Small intestine (tissue), 7 donors: ENCODE results near the gene TRIO. TPM values are rescaled to one million over a fixed set of nuclear protein-coding genes. Genes with fewer than 3 reads are reported as not detected.
A peak's percentile ranks its signal among the peaks of the same experiment; 100 is the strongest.

Source experiments
- DNase-seq, 2 donors: peaks; one replicate each; pipeline versions ENCODE4 v3.0.0 to v3.0.0-alpha.2; 2013
- FAIRE-seq: peaks from 2 replicates; lab custom pipeline; 2012; peaks lifted over from hg19 to GRCh38; lab: Jason Lieb, UNC
- H3K27ac ChIP-seq, 3 donors: one replicate each; pipeline ENCODE4 v1.5.1; 2013; ENCODE audit warnings: low read length in 2 of 3, mild to moderate bottlenecking in 2 of 3, control low read depth in 1 of 3, inconsistent platforms in 1 of 3, low read depth in 1 of 3, moderate library complexity in 1 of 3
- H3K27me3 ChIP-seq, 3 donors: one replicate each; pipeline ENCODE4 v1.6.1; 2013; ENCODE audit warnings: low read length in 3 of 3, inconsistent platforms in 1 of 3; ENCODE audit not compliant: control insufficient read depth in 3 of 3, insufficient read depth in 3 of 3
- H3K36me3 ChIP-seq, 3 donors: one replicate each; pipeline ENCODE4 v1.6.1; 2013; ENCODE audit warnings: low read length in 3 of 3, inconsistent platforms in 1 of 3, low read depth in 1 of 3, mild to moderate bottlenecking in 1 of 3, moderate library complexity in 1 of 3; ENCODE audit not compliant: control insufficient read depth in 3 of 3, insufficient read depth in 2 of 3
- H3K4me1 ChIP-seq, 3 donors: one replicate each; pipeline ENCODE4 v1.6.1; 2013; ENCODE audit warnings: low read length in 2 of 3, inconsistent platforms in 1 of 3, low read depth in 1 of 3, mild to moderate bottlenecking in 1 of 3, moderate library complexity in 1 of 3; ENCODE audit not compliant: control insufficient read depth in 3 of 3, insufficient read depth in 2 of 3
- H3K4me3 ChIP-seq, 3 donors: one replicate each; pipeline ENCODE4 v1.5.1; 2013; ENCODE audit warnings: low read length in 3 of 3, control low read depth in 1 of 3, inconsistent platforms in 1 of 3, low read depth in 1 of 3, mild to moderate bottlenecking in 1 of 3, moderate library complexity in 1 of 3
- H3K9me3 ChIP-seq, 2 donors: one replicate each; pipeline ENCODE4 v1.6.1; 2013; ENCODE audit warnings: low read depth in 1 of 2, low read length in 1 of 2; ENCODE audit not compliant: control insufficient read depth in 2 of 2, insufficient read depth in 1 of 2
- WGBS, 3 donors: extraction: QIAGEN DNeasy Blood & Tissue Kit; methylation state at CpG; one replicate each; pipeline ENCODE4 v1.1.7; 2013; 5-methylcytosine and 5-hydroxymethylcytosine counted together
- polyA plus RNA-seq, 4 donors: library from polyadenylated mRNA; stranded (reverse) in 3 of 4; unstranded in 1 of 4; fragments of 200-250 nt in 3 of 4; fragments of 120-200 nt in 1 of 4; gene quantifications; one replicate each; pipeline versions ENCODE4 v1.2.1 to v1.2.3, GENCODE V29; 2013
- donor health status: healthy with polysubstance abuse.
- donor health status: control.
- donor health status: control.
- donor health status: Bipolar disorder and iron deficiency.
- donor health status: healthy.

Gene TRIO
- polyA plus RNA-seq, 4 donors = 13.2 to 50.8 (median 23.3) TPM

- Histone ChIP-seq H3K9me3 (peaks cover 0 to 6% of the 10 kb centered on the region in 2 donors), H3K27me3 (no peaks in the 10 kb centered on the region), H3K4me3 (no peak overlapping the region), H3K27ac (no peak overlapping the region), H3K36me3 (peaks cover 6 to 46% (median 6%) of the 10 kb centered on the region in 3 donors), H3K4me1 (no peaks in the 10 kb centered on the region)
- no peak for DNase-seq
- WGBS, 3 donors = 61 to 79% (median 66%) methylated on average over 1 of the region's 1 CpG
- no peak for FAIRE-seq
Measured at GRCh38 chr5:14319102-14319501, 176.0 kb downstream of the TRIO start.

DNA sequence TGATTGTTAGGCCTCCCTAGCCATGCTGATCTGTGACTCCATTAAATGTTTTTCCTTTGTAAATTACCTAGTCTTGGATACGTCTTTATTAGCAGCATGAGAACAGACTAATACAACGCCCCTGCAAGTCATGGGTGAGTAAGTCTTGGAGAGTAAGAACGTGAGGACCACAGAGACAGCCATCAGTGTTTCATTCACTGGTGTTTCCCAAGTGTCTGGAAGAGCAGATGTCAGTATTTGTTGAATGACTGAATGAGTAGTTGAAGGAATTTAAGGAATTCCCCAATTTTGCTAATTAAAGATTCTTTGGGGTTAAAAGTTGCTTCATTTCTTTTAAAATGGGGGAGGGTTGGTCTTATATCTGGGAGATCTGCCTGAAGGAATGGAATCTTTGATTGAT lies 178.8 kb downstream of the TRIO start:
- no peak for FAIRE-seq
- DNase-seq = no peak
- H3K36me3 ChIP-seq = peaks cover 2 to 47% (median 5%) of the 10 kb centered on the region in 3 donors
- peaks cover 0 to 7% (median 0%) of the 10 kb centered on the region in 3 donors for H3K4me1 ChIP-seq
- no peak overlapping the region for H3K4me3 ChIP-seq
- no peaks in the 10 kb centered on the region for H3K27me3 ChIP-seq
- peaks cover 0 to 6% of the 10 kb centered on the region in 2 donors for H3K9me3 ChIP-seq
- H3K27ac ChIP-seq = no peak overlapping the region
- 90 to 94% (median 92%) methylated on average over 3 of the region's 3 CpGs for WGBS, 3 donors

- H3K36me3 ChIP-seq = peaks cover 0 to 42% (median 5%) of the 10 kb centered on the region in 3 donors
- DNase-seq (no peak), FAIRE-seq (no peak)
- H3K27me3 ChIP-seq = no peaks in the 10 kb centered on the region
- no peak overlapping the region for H3K27ac ChIP-seq
- WGBS, 3 donors = 75 to 88% (median 81%) methylated on average over 4 of the region's 4 CpGs
- H3K9me3 ChIP-seq = peaks cover 0 to 6% of the 10 kb centered on the region in 2 donors
- peaks cover 0 to 7% (median 0%) of the 10 kb centered on the region in 3 donors for H3K4me1 ChIP-seq
- no peak overlapping the region for H3K4me3 ChIP-seq
Measured at GRCh38 chr5:14322437-14323187, 179.5 kb downstream of the TRIO start.

GRCh38 chr5:14323466-14323865 lies 180.3 kb downstream of the TRIO start:
- WGBS, 3 donors = 91 to 96% (median 95%) methylated on average over 7 of the region's 7 CpGs
- peaks cover 2 to 37% (median 5%) of the 10 kb centered on the region in 3 donors for H3K36me3 ChIP-seq
- H3K4me1 ChIP-seq = peaks cover 0 to 7% (median 0%) of the 10 kb centered on the region in 3 donors
- no peak for FAIRE-seq
- no peak for DNase-seq
- H3K4me3 ChIP-seq = no peak overlapping the region
- peaks cover 0 to 6% of the 10 kb centered on the region in 2 donors for H3K9me3 ChIP-seq
- no peak overlapping the region for H3K27ac ChIP-seq
- H3K27me3 ChIP-seq = no peaks in the 10 kb centered on the region

GRCh38 chr5:14325369-14325768 lies 182.2 kb downstream of the TRIO start:
- Histone ChIP-seq H3K9me3 (peaks cover 0 to 6% of the 10 kb centered on the region in 2 donors), H3K36me3 (peaks cover 2 to 37% (median 2%) of the 10 kb centered on the region in 3 donors), H3K27ac (no peak overlapping the region), H3K27me3 (no peaks in the 10 kb centered on the region), H3K4me3 (no peak overlapping the region), H3K4me1 (peaks cover 0 to 7% (median 0%) of the 10 kb centered on the region in 3 donors)
- DNase-seq = no peak
- WGBS, 3 donors = 91 to 97% (median 94%) methylated on average over 7 of the region's 7 CpGs
- no peak for FAIRE-seq

GRCh38 chr5:14326035-14326903 lies 183.1 kb downstream of the TRIO start:
- DNase-seq (peak in 1 of 2 donors; percentile 44), FAIRE-seq (no peak)
- Histone ChIP-seq H3K27ac (no peak overlapping the region), H3K4me1 (peaks cover 0 to 7% (median 0%) of the 10 kb centered on the region in 3 donors), H3K36me3 (peaks cover 2 to 36% (median 2%) of the 10 kb centered on the region in 3 donors), H3K4me3 (no peak overlapping the region), H3K9me3 (peaks cover 0 to 3% of the 10 kb centered on the region in 2 donors), H3K27me3 (no peaks in the 10 kb centered on the region)
- 77 to 85% (median 82%) methylated on average over 10 of the region's 10 CpGs for WGBS, 3 donors

DNA sequence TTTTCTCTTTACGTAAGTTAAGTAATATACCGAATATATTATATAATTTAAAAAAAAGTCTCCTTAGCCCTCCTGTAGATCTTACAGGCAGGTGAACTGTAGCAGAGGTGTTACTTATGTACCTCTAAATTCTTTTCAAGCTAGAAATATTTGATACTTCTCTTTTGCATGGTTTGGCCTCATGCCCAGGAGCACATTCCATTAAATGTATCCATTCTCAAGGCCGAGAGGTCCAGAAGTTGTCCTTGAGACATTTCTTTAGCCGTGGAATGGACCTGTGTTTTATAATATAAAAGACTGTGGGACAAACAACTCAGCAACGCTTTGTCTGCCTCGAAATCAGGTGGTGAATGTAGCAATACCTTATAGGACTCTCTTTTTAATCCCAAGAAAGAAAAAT lies 184.5 kb downstream of the TRIO start:
- H3K27ac ChIP-seq = no peak overlapping the region
- WGBS, 3 donors = 93 to 94% (median 93%) methylated on average over 6 of the region's 6 CpGs
- no peaks in the 10 kb centered on the region for H3K9me3 ChIP-seq
- FAIRE-seq = no peak
- DNase-seq = no peak
- H3K4me1 ChIP-seq = peaks cover 0 to 7% (median 0%) of the 10 kb centered on the region in 3 donors
- no peak overlapping the region for H3K4me3 ChIP-seq
- H3K36me3 ChIP-seq = peaks cover 0 to 28% (median 2%) of the 10 kb centered on the region in 3 donors
- H3K27me3 ChIP-seq = no peaks in the 10 kb centered on the region

DNA sequence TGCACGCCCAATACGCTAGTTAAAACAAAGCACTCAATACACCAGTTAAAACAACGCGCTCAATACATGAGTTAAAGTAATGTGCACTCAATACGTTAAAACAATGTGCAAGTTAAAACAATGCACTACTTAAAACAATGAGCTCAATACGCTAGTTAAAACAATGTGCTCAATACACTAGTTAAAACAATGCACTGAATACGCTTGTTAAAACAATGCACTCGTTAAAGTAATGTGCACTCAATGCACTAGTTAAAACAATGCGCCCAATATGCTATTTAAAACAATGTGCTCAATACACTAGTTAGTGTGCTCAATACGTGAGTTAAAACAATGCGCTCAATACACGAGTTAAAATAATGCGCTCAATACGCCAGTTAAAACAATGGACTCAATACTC lies 185.0 kb downstream of the TRIO start:
- no peak for FAIRE-seq
- Histone ChIP-seq H3K4me1 (peaks cover 0 to 7% (median 0%) of the 10 kb centered on the region in 3 donors), H3K9me3 (no peaks in the 10 kb centered on the region), H3K27me3 (no peaks in the 10 kb centered on the region), H3K4me3 (no peak overlapping the region), H3K36me3 (peaks cover 2 to 29% (median 3%) of the 10 kb centered on the region in 3 donors), H3K27ac (no peak overlapping the region)
- DNase-seq = no peak
- 96 to 97% (median 97%) methylated on average over 14 of the region's 14 CpGs for WGBS, 3 donors
